ENCODE measurements around the gene GHDC. TPM values are rescaled to one million over a fixed set of nuclear protein-coding genes. Genes with fewer than 3 reads are reported as not detected.

GHDC gene
- total RNA-seq, 1 experiment from 2014 or later, result 7.5 TPM

- Mint-ChIP-seq H3K9me3 (no peaks in the 10 kb centered on the region), H3K4me3 (no peak overlapping the region)
These were observed 6.6 kb upstream of the GHDC start for GRCh38 chr17:42200706-42201457.

DNA sequence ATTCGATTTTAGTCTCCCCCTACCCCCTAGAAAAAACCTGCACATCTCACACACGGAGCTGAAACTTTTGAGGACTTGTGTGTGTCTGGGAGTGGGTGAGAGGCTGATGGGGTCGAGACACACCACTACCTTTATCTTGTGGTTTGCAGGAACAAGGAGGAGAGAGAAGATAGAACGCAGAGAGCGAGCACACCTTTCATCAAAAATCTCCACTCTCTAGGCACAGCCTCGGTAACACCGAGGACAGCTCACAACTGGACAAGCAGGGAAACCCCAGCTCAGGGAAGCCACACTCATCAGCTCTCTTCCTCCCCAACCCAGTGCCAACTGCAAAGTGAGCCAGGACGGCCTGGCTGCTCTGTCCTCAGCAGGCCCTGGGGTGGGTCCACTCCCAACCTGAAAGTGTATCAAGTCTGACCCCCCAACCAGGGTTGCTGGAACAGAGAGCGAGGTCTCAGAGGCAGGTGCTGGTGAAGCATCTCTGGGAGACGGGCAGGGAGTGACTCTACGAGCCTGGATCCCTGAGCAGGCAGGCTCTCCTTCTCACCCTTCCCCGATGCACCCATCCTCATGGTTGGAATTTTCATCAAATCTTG lies 5.2 kb upstream of the GHDC start:
- H3K27ac Mint-ChIP-seq, result peak overlapping the region; percentile 70; the same call in 1 of the 2 replicates
- H3K4me1 Mint-ChIP-seq, result 0 out of 2 replicates have a peak, but pooled peaks cover 4% of the 10 kb centered on the region
- no peak for ATAC-seq
- H3K27me3 Mint-ChIP-seq (ENCODE audit: low read depth), result no peaks in the 10 kb centered on the region
- TF ChIP-seq TP53 (CRISPR knock-in tag; IDR thresholded peaks at IDR 0.05), result no peak
- no peak for TF ChIP-seq NR1H2 (CRISPR knock-in tag; IDR thresholded peaks at IDR 0.05)
- no peak for TF ChIP-seq PRRX2 (CRISPR knock-in tag; IDR thresholded peaks at IDR 0.05)
- TF ChIP-seq, protein P1, sequence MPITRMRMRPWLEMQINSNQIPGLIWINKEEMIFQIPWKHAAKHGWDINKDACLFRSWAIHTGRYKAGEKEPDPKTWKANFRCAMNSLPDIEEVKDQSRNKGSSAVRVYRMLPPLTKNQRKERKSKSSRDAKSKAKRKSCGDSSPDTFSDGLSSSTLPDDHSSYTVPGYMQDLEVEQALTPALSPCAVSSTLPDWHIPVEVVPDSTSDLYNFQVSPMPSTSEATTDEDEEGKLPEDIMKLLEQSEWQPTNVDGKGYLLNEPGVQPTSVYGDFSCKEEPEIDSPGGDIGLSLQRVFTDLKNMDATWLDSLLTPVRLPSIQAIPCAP (CRISPR knock-in tag; IDR thresholded peaks at IDR 0.05), result no peak
- TF ChIP-seq ATF3 (CRISPR knock-in tag; conservative IDR thresholded peaks at IDR 0.05), result no peak
- TF ChIP-seq ZNF396 (CRISPR knock-in tag; IDR thresholded peaks at IDR 0.05; ENCODE audit: borderline replicate concordance), result no peak
- TF ChIP-seq GRHL2 (CRISPR knock-in tag; IDR thresholded peaks at IDR 0.05; ENCODE audit: insufficient replicate concordance, severe bottlenecking), result no peak
- TF ChIP-seq ZNF138 (CRISPR knock-in tag; conservative IDR thresholded peaks at IDR 0.05), result no peak
- no peak for TF ChIP-seq ZNF671 (CRISPR knock-in tag; IDR thresholded peaks at IDR 0.05)
- TF ChIP-seq, protein P2, sequence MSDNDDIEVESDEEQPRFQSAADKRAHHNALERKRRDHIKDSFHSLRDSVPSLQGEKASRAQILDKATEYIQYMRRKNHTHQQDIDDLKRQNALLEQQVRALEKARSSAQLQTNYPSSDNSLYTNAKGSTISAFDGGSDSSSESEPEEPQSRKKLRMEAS (CRISPR knock-in tag; IDR thresholded peaks at IDR 0.05), result no peak
- TF ChIP-seq HMGXB4 (CRISPR knock-in tag; IDR thresholded peaks at IDR 0.05), result no peak
- no peak for TF ChIP-seq GABPB1 (CRISPR knock-in tag; IDR thresholded peaks at IDR 0.05)
- TF ChIP-seq, protein P3, sequence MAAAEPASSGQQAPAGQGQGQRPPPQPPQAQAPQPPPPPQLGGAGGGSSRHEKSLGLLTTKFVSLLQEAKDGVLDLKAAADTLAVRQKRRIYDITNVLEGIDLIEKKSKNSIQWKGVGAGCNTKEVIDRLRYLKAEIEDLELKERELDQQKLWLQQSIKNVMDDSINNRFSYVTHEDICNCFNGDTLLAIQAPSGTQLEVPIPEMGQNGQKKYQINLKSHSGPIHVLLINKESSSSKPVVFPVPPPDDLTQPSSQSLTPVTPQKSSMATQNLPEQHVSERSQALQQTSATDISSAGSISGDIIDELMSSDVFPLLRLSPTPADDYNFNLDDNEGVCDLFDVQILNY (CRISPR knock-in tag; IDR thresholded peaks at IDR 0.05), result no peak
- ChIA-PET POLR2A (interaction anchor here (1.3 kb wide), 1 partner anchor 19 kb away, joined by 3 read pairs; no protein-coding TSS in a partner anchor), CTCF (interaction anchor here (0.6 to 2.7 kb wide), 5 partner anchors 12 to 318 kb away, joined by 3 to 13 read pairs (median 4); no protein-coding TSS in a partner anchor)
- DNase-seq (ENCODE audit: low spot score), result no peak
- H3K4me3 Mint-ChIP-seq, result no peak overlapping the region
- H3K9me3 Mint-ChIP-seq, result no peaks in the 10 kb centered on the region
- H3K36me3 Mint-ChIP-seq, result no peaks in the 10 kb centered on the region; the same call in 1 of the 2 replicates

More at GRCh38 chr17:42200706-42201457, 6.6 kb upstream of the GHDC start:
- POLR2A ChIA-PET, result interaction anchor here (1.3 kb wide), 1 partner anchor 17 kb away, joined by 3 read pairs; no protein-coding TSS in a partner anchor
- CTCF ChIA-PET, result interaction anchor here (1.1 to 3.4 kb wide), 2 partner anchors 11 to 22 kb away, joined by 4 to 17 read pairs; no protein-coding TSS in a partner anchor
- no peak for DNase-seq (ENCODE audit: low spot score)
- H3K36me3 Mint-ChIP-seq, result peaks cover 3% of the 10 kb centered on the region; the same call in 1 of the 2 replicates
- no peak for TF ChIP-seq ATF3 (CRISPR knock-in tag; conservative IDR thresholded peaks at IDR 0.05)
- TF ChIP-seq TEAD4 (CRISPR knock-in tag; IDR thresholded peaks at IDR 0.05), result no peak
- TF ChIP-seq, protein P4, sequence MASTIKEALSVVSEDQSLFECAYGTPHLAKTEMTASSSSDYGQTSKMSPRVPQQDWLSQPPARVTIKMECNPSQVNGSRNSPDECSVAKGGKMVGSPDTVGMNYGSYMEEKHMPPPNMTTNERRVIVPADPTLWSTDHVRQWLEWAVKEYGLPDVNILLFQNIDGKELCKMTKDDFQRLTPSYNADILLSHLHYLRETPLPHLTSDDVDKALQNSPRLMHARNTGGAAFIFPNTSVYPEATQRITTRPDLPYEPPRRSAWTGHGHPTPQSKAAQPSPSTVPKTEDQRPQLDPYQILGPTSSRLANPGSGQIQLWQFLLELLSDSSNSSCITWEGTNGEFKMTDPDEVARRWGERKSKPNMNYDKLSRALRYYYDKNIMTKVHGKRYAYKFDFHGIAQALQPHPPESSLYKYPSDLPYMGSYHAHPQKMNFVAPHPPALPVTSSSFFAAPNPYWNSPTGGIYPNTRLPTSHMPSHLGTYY (CRISPR knock-in tag; IDR thresholded peaks at IDR 0.05), result no peak
- TF ChIP-seq FOXP1 (CRISPR knock-in tag; IDR thresholded peaks at IDR 0.05; ENCODE audit: borderline replicate concordance), result no peak
- TF ChIP-seq NFE2L1 (CRISPR knock-in tag; IDR thresholded peaks at IDR 0.05), result no peak
- TF ChIP-seq, protein P5, sequence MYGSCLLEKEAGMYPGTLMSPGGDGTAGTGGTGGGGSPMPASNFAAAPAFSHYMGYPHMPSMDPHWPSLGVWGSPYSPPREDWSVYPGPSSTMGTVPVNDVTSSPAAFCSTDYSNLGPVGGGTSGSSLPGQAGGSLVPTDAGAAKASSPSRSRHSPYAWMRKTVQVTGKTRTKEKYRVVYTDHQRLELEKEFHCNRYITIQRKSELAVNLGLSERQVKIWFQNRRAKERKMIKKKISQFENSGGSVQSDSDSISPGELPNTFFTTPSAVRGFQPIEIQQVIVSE (CRISPR knock-in tag; IDR thresholded peaks at IDR 0.05; ENCODE audit: borderline replicate concordance), result no peak
- TF ChIP-seq USF2 (CRISPR knock-in tag; IDR thresholded peaks at IDR 0.05), result no peak
- no peak for TF ChIP-seq CREM (CRISPR knock-in tag; IDR thresholded peaks at IDR 0.05)
- TF ChIP-seq ZBTB21 (CRISPR knock-in tag; IDR thresholded peaks at IDR 0.05; ENCODE audit: borderline replicate concordance), result no peak
- no peaks in the 10 kb centered on the region for H3K27me3 Mint-ChIP-seq (ENCODE audit: low read depth)
- no peak for ATAC-seq
- 0 out of 2 replicates have a peak, but pooled peaks cover 3% of the 10 kb centered on the region for H3K4me1 Mint-ChIP-seq
- no peak overlapping the region for H3K27ac Mint-ChIP-seq

Measured in WTC11 (cell line).